Kidney (tissue), 14 donors: ENCODE measurements around the gene KLHL41. TPM values are rescaled to one million over a fixed set of nuclear protein-coding genes. Genes with fewer than 3 reads are reported as not detected.

ENCODE experiments used
- DNase-seq, 5 donors: peaks; one replicate each; pipeline ENCODE4 v3.0.0-alpha.2; 2013 to 2020
- FAIRE-seq: peaks from 2 replicates; lab custom pipeline; 2012; peaks lifted over from hg19 to GRCh38; lab: Jason Lieb, UNC
- H3K27ac ChIP-seq, 2 donors: one replicate each; pipeline ENCODE4 v1.7.0; 2013; ENCODE audit warnings: low read depth in 2 of 2, low read length in 2 of 2, inconsistent platforms in 1 of 2
- H3K27me3 ChIP-seq: one replicate; pipeline ENCODE4 v1.7.1; 2013; ENCODE audit warnings: low read length, inconsistent platforms; ENCODE audit not compliant: control insufficient read depth, insufficient read depth
- H3K36me3 ChIP-seq, 3 donors: one replicate each; pipeline versions ENCODE4 v1.7.0 to v1.7.1; 2013; ENCODE audit warnings: low read length in 3 of 3, control low read depth in 1 of 3, inconsistent platforms in 1 of 3; ENCODE audit not compliant: insufficient read depth in 3 of 3, control insufficient read depth in 2 of 3
- H3K4me1 ChIP-seq, 3 donors: one replicate each; pipeline versions ENCODE4 v1.7.0 to v1.7.1; 2013; ENCODE audit warnings: low read length in 3 of 3, inconsistent platforms in 1 of 3, low read depth in 1 of 3; ENCODE audit not compliant: control insufficient read depth in 2 of 3, insufficient read depth in 2 of 3
- H3K4me3 ChIP-seq, 3 donors: one replicate each; pipeline versions ENCODE4 v1.7.0 to v1.8.1; 2013; ENCODE audit warnings: low read length in 3 of 3, control low read depth in 1 of 3, inconsistent platforms in 1 of 3
- H3K9ac ChIP-seq, 3 donors: one replicate each; pipeline versions ENCODE4 v1.7.0 to v1.7.1; 2013; ENCODE audit warnings: low read length in 3 of 3, control low read depth in 1 of 3, inconsistent platforms in 1 of 3
- H3K9me3 ChIP-seq, 3 donors: one replicate each; pipeline versions ENCODE4 v1.7.0 to v1.7.1; 2013; ENCODE audit warnings: low read length in 3 of 3, control low read depth in 1 of 3, inconsistent platforms in 1 of 3; ENCODE audit not compliant: control insufficient read depth in 2 of 3, insufficient read depth in 1 of 3
- intact Hi-C: fragments of 100-400 bp; cut with DNase I; formaldehyde crosslinking; loops from one replicate; pipeline ENCODE4 v1.11.1; 2022
- polyA plus RNA-seq: library from polyadenylated mRNA; stranded (reverse); fragments of 350-450 nt; fragmentation: Illumina TruSeq; extraction: RNeasy Lipid Tissue Mini Kit (QIAGEN cat#74804); gene quantifications from one replicate; pipeline ENCODE4 v1.2.3, GENCODE V29; 2014; ENCODE audit warnings: low read depth, low replicate concordance; ENCODE audit not compliant: insufficient read depth
- total RNA-seq: library from RNA; stranded (reverse); fragmentation: NEBNext Ultra II Directional; extraction: Animal tissue kit (Norgen Biotek cat#: 25700); gene quantifications from one replicate; pipeline ENCODE4 v1.2.1, GENCODE V29; 2021
- TF ChIP-seq, protein P1 (sequence below): IDR thresholded peaks from 3 replicates; pipeline ENCODE4 v1.5.1; 2012; ENCODE audit warnings: mild to moderate bottlenecking, moderate library complexity, borderline replicate concordance; ENCODE audit not compliant: insufficient read depth; ENCODE audit errors: extremely low read depth
- donor health status: control.
- donor health status: control.
- donor health status: control.
- donor health status: control.
- donor health status: control.
- donor health status: DM: yes; HTN: yes; CAD: no.
- donor health status: Normal renal cell carcinoma (clear cell type).

Gene KLHL41
- total and polyA plus RNA-seq, 2 donors from 2014 or later = 0.71 to 1.8 TPM

DNA sequence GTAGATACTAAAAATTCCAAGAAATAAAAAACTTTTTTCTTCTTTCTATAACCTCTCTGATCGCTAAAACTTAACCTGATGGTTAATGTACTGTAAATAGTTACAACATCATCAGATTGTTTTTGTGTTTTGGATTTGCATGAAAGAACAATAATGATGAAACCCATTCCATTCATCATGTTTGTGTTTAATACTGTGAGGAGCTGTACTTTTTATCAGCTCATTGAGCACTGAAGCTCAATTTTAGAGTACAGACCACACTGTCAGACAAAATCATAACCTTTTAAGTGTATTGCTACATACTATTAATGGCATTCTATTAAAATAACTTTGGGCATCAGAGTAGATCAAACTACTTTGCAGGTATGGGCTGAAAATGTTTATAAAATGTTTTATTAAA is 45.0 kb upstream of the KLHL41 start:
- Histone ChIP-seq H3K4me3 (no peak overlapping the region), H3K27ac (no peak overlapping the region), H3K27me3 (no peaks in the 10 kb centered on the region), H3K9me3 (no peaks in the 10 kb centered on the region), H3K36me3 (no peaks in the 10 kb centered on the region), H3K4me1 (no peaks in the 10 kb centered on the region), H3K9ac (no peak overlapping the region)
- TF ChIP-seq, protein P1, sequence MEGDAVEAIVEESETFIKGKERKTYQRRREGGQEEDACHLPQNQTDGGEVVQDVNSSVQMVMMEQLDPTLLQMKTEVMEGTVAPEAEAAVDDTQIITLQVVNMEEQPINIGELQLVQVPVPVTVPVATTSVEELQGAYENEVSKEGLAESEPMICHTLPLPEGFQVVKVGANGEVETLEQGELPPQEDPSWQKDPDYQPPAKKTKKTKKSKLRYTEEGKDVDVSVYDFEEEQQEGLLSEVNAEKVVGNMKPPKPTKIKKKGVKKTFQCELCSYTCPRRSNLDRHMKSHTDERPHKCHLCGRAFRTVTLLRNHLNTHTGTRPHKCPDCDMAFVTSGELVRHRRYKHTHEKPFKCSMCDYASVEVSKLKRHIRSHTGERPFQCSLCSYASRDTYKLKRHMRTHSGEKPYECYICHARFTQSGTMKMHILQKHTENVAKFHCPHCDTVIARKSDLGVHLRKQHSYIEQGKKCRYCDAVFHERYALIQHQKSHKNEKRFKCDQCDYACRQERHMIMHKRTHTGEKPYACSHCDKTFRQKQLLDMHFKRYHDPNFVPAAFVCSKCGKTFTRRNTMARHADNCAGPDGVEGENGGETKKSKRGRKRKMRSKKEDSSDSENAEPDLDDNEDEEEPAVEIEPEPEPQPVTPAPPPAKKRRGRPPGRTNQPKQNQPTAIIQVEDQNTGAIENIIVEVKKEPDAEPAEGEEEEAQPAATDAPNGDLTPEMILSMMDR = no peak
- peak in 1 of 5 donors; percentile 6 for DNase-seq
- intact Hi-C loops = no loop called here
- peak; percentile 76 for FAIRE-seq

- intact Hi-C loops = no loop called here
- H3K9ac ChIP-seq = no peak overlapping the region
- no peaks in the 10 kb centered on the region for H3K36me3 ChIP-seq
- H3K27ac ChIP-seq = no peak overlapping the region
- DNase-seq = peak in 2 of 5 donors; percentile 37 to 56
- no peak overlapping the region for H3K4me3 ChIP-seq
- H3K27me3 ChIP-seq = no peaks in the 10 kb centered on the region
- TF ChIP-seq, protein P1 = no peak
- H3K4me1 ChIP-seq = no peaks in the 10 kb centered on the region
- H3K9me3 ChIP-seq = no peaks in the 10 kb centered on the region
- FAIRE-seq = no peak
Measured at GRCh38 chr2:169464882-169465281, 44.6 kb upstream of the KLHL41 start.

DNA sequence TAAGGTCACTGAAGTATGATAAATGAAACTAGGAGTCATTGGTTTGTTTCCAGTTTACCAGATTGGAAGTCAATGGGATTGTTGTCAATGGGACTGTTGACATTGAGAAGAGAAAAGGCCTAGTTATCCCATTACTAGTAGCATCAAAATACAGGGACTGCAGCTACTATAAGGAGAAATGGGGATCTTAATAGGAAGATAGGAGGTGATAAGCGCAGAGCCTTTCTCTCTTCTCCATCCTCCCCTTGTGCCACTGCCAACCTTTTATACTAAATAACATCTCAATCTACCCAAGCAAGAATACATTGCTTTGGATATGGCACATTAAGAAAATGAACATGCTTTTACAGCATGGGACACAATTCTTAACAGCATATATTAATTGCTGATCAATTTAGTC is 40.7 kb upstream of the KLHL41 start:
- Histone ChIP-seq H3K4me1 (no peaks in the 10 kb centered on the region), H3K27ac (no peak overlapping the region), H3K27me3 (no peaks in the 10 kb centered on the region), H3K9me3 (no peaks in the 10 kb centered on the region), H3K4me3 (no peak overlapping the region), H3K9ac (no peak overlapping the region), H3K36me3 (no peaks in the 10 kb centered on the region)
- DNase-seq (peak in 1 of 5 donors; percentile 23), FAIRE-seq (no peak)
- intact Hi-C loops = no loop called here
- TF ChIP-seq, protein P1 = no peak

GRCh38 chr2:169469952-169470572 is 39.4 kb upstream of the KLHL41 start:
- intact Hi-C loops = no loop called here
- no peak overlapping the region for H3K4me3 ChIP-seq
- TF ChIP-seq, protein P1 = no peak
- no peaks in the 10 kb centered on the region for H3K27me3 ChIP-seq
- no peak for DNase-seq
- no peaks in the 10 kb centered on the region for H3K9me3 ChIP-seq
- FAIRE-seq = no peak
- no peaks in the 10 kb centered on the region for H3K4me1 ChIP-seq
- no peak overlapping the region for H3K27ac ChIP-seq
- H3K36me3 ChIP-seq = no peaks in the 10 kb centered on the region
- H3K9ac ChIP-seq = no peak overlapping the region
